SK-N-SH (cell line): ENCODE results near the gene IDUA. TPM values are rescaled to one million over a fixed set of nuclear protein-coding genes. Genes with fewer than 3 reads are reported as not detected.

Experiments used
- CTCF ChIA-PET: fragments of 300-600, 350-600 bp; formaldehyde crosslinking; extraction: SDS; loops from one replicate; lab custom pipeline; 2021; lab: Yijun Ruan, JAX
- POLR2A ChIA-PET: fragments of 350-600 bp; sonication (Branson Sonifier 250); formaldehyde crosslinking; extraction: SDS; loops from one replicate; lab custom pipeline; 2020; ENCODE audit warnings: antibody characterized with exemption, inconsistent platforms; lab: Yijun Ruan, JAX
- DNase-seq: peaks from one replicate; pipeline ENCODE4 v3.0.0; 2012
- H2AFZ ChIP-seq: fragments of 200-600 bp; sonication (generic); 2 replicates; pipeline ENCODE4 v1.8.1; 2016; ENCODE audit warnings: antibody characterized with exemption, mild to moderate bottlenecking, low read depth
- H3F3A ChIP-seq: fragments of 200-600 bp; sonication (generic); replicated peaks from 2 replicates; pipeline ENCODE3; 2016; ENCODE audit warnings: antibody characterized with exemption, mild to moderate bottlenecking; ENCODE audit not compliant: insufficient read depth
- H3K27ac ChIP-seq, 2 experiments: fragments of 200-500 bp in 1 of 2; fragments of 200-600 bp in 1 of 2; sonication (Bioruptor generic) in 1 of 2; sonication (generic), shearing (Covaris generic) in 1 of 2; 2 replicates each; pipeline versions ENCODE4 v1.5.1 to v1.6.1; 2014 to 2016; ENCODE audit warnings: low read depth in 2 of 2, inconsistent platforms in 1 of 2, low read length in 1 of 2, mild to moderate bottlenecking in 1 of 2, mixed read lengths in 1 of 2
- H3K27me3 ChIP-seq: fragments of 200-600 bp; sonication (generic), shearing (Covaris generic); 2 replicates; pipeline ENCODE4 v1.6.1; 2016; ENCODE audit warnings: mixed run types; ENCODE audit not compliant: insufficient read depth
- H3K36me3 ChIP-seq, 2 experiments: fragments of 200-500 bp in 1 of 2; fragments of 200-600 bp in 1 of 2; sonication (Bioruptor generic) in 1 of 2; sonication (generic) in 1 of 2; replicated peaks in 1 of 2; 2 replicates each; pipeline versions ENCODE3 to v1.5.1; 2014 to 2016; ENCODE audit warnings: low read length in 1 of 2, mild to moderate bottlenecking in 1 of 2; ENCODE audit not compliant: insufficient read depth in 2 of 2, control insufficient read depth in 1 of 2
- H3K4me1 ChIP-seq, 2 experiments: fragments of 200-500 bp in 1 of 2; fragments of 200-600 bp in 1 of 2; sonication (Bioruptor generic) in 1 of 2; sonication (generic), shearing (Covaris generic) in 1 of 2; 2 replicates each; pipeline versions ENCODE4 v1.5.1 to v1.6.1; 2014 to 2016; ENCODE audit warnings: low read depth in 1 of 2, low read length in 1 of 2, mixed run types in 1 of 2; ENCODE audit not compliant: insufficient read depth in 2 of 2, control insufficient read depth in 1 of 2
- H3K4me2 ChIP-seq: fragments of 200-600 bp; sonication (generic), shearing (Covaris generic); 2 replicates; pipeline ENCODE4 v1.6.1; 2017; ENCODE audit warnings: mixed run types
- H3K4me3 ChIP-seq, 2 experiments: fragments of 200-500 bp in 1 of 2; fragments of 200-600 bp in 1 of 2; sonication (Bioruptor generic) in 1 of 2; sonication (generic), shearing (Covaris generic) in 1 of 2; 2 replicates each; pipeline versions ENCODE4 v1.5.1 to v1.8.1; 2014 to 2016; ENCODE audit warnings: low read depth in 2 of 2, inconsistent platforms in 1 of 2, low read length in 1 of 2, mild to moderate bottlenecking in 1 of 2, mixed read lengths in 1 of 2, moderate library complexity in 1 of 2
- H3K79me2 ChIP-seq: fragments of 200-600 bp; sonication (generic); 2 replicates; pipeline ENCODE4 v1.8.1; 2017; ENCODE audit warnings: mild to moderate bottlenecking; ENCODE audit not compliant: insufficient read depth
- H3K9ac ChIP-seq: fragments of 200-600 bp; sonication (generic); 2 replicates; pipeline ENCODE4 v1.6.1; 2017; ENCODE audit warnings: mixed run types
- H3K9me2 ChIP-seq: fragments of 200-600 bp; sonication (generic); 2 replicates; pipeline ENCODE4 v1.6.1; 2017; ENCODE audit warnings: mixed run types
- H3K9me3 ChIP-seq: fragments of 200-600 bp; sonication (generic); 2 replicates; pipeline ENCODE4 v1.6.1; 2017; ENCODE audit warnings: mixed run types, mild to moderate bottlenecking, moderate library complexity
- H4K20me1 ChIP-seq: fragments of 200-600 bp; sonication (generic); 2 replicates; pipeline ENCODE4 v1.6.1; 2017; ENCODE audit warnings: mild to moderate bottlenecking, mixed run types; ENCODE audit not compliant: insufficient read depth
- CHD2 ChIP-seq: fragments of 150-350 bp; IDR thresholded peaks from 2 replicates; pipeline ENCODE4 v1.6.1; 2018; ENCODE audit warnings: low read length; ENCODE audit not compliant: partially characterized antibody
- EP300 ChIP-seq, 2 experiments: IDR thresholded peaks; 2 replicates each; pipeline versions ENCODE4 v1.4.0 to v1.6.1; 2012; ENCODE audit warnings: borderline replicate concordance in 1 of 2, low read depth in 1 of 2, low read length in 1 of 2
- EZH2phosphoT487 ChIP-seq: fragments of 200-600 bp; sonication (generic); IDR thresholded peaks from 2 replicates; pipeline ENCODE4 v1.6.1; 2017; ENCODE audit warnings: low read depth, mixed run types, mild to moderate bottlenecking, antibody characterized with exemption, moderate library complexity, borderline replicate concordance
- FOSL2 ChIP-seq: IDR thresholded peaks from 2 replicates; pipeline ENCODE4 v1.4.0; 2012; ENCODE audit warnings: low read depth, mild to moderate bottlenecking, moderate library complexity, borderline replicate concordance
- GATA2 ChIP-seq: sonication (generic); formaldehyde crosslinking; IDR thresholded peaks from 2 replicates; pipeline ENCODE4 v1.5.0; 2020; ENCODE audit warnings: mild to moderate bottlenecking, missing genetic modification reagents
- JUND ChIP-seq: IDR thresholded peaks from 2 replicates; pipeline ENCODE4 v1.4.0; 2012
- MXI1 ChIP-seq: IDR thresholded peaks from 2 replicates; pipeline ENCODE4 v1.6.1; 2012; ENCODE audit warnings: mild to moderate bottlenecking, low read depth, low read length, improper control_type of control experiment
- NFIC ChIP-seq: IDR thresholded peaks from 2 replicates; pipeline ENCODE4 v1.4.0; 2012; ENCODE audit warnings: borderline replicate concordance
- POLR2AphosphoS5 ChIP-seq: IDR thresholded peaks from 2 replicates; pipeline ENCODE4 v1.6.1; 2012; ENCODE audit warnings: low read depth, low read length
- RAD21 ChIP-seq: IDR thresholded peaks from 2 replicates; pipeline ENCODE4 v1.6.1; 2012; ENCODE audit warnings: mild to moderate bottlenecking, low read length
- RCOR1 ChIP-seq: fragments of 150-350 bp; IDR thresholded peaks from 2 replicates; pipeline ENCODE4 v1.6.1; 2017; ENCODE audit warnings: antibody characterized with exemption, low read length
- REST ChIP-seq: IDR thresholded peaks from 2 replicates; pipeline ENCODE4 v1.6.1; 2012; ENCODE audit warnings: mild to moderate bottlenecking, low read depth, low read length, moderate library complexity
- RFX5 ChIP-seq: IDR thresholded peaks from 2 replicates; pipeline ENCODE4 v1.6.1; 2012; ENCODE audit warnings: mild to moderate bottlenecking, improper control_type of control experiment, low read length
- RXRA ChIP-seq: IDR thresholded peaks from 2 replicates; pipeline ENCODE4 v1.4.0; 2012; ENCODE audit warnings: low read depth, mild to moderate bottlenecking, borderline replicate concordance
- SIN3A ChIP-seq: IDR thresholded peaks from 2 replicates; pipeline ENCODE4 v1.6.1; 2012; ENCODE audit warnings: low read depth, mild to moderate bottlenecking, low read length, moderate library complexity, borderline replicate concordance
- TAF1 ChIP-seq: IDR thresholded peaks from 2 replicates; pipeline ENCODE4 v1.6.1; 2012; ENCODE audit warnings: low read depth, mild to moderate bottlenecking, low read length, moderate library complexity, borderline replicate concordance
- TCF12 ChIP-seq: IDR thresholded peaks from 2 replicates; pipeline ENCODE4 v1.4.0; 2012
- WGBS: methylation state at CpG from one replicate; pipeline ENCODE4 v1.1.6; 2017; ENCODE audit warnings: low lambda C conversion rate; 5-methylcytosine and 5-hydroxymethylcytosine counted together
- polyA plus RNA-seq, 3 experiments: library from polyadenylated mRNA; depleted of rRNA; stranded (reverse); fragments of >200 nt; gene quantifications; 2 replicates each; pipeline ENCODE4 v1.2.3, GENCODE V29; 2012

The IDUA gene
- polyA plus RNA-seq, 1 of the 3 experiments (the other 2 are of a cell fraction), result 24.4 TPM

- Histone ChIP-seq H3K27ac (peak overlapping the region in 1 of 2 experiments; percentile 80; a peak in 2 of 4 replicates), H3K4me2 (peak overlapping the region; percentile 69), H3K9me2 (no peaks in the 10 kb centered on the region), H3K27me3 (peaks cover 9% of the 10 kb centered on the region; the same call in 1 of the 2 replicates), H3K9ac (no peak overlapping the region), H3K4me1 (peaks cover 3 to 34% of the 10 kb centered on the region in 2 experiments; a peak in 3 of 4 replicates), H3K36me3 (no peaks in the 10 kb centered on the region), H4K20me1 (no peaks in the 10 kb centered on the region), H2AFZ (no peak overlapping the region), H3K9me3 (no peaks in the 10 kb centered on the region), H3F3A (peaks cover 20% of the 10 kb centered on the region), H3K4me3 (no peak overlapping the region), H3K79me2 (no peaks in the 10 kb centered on the region)
- TF ChIP-seq TCF12, result no peak
- no peak for TF ChIP-seq TAF1
- no peak for TF ChIP-seq GATA2 (CRISPR knock-in tag)
- TF ChIP-seq RFX5, result no peak
- TF ChIP-seq RAD21, result no peak
- no peak for TF ChIP-seq POLR2AphosphoS5
- TF ChIP-seq RCOR1, result no peak
- TF ChIP-seq EP300 (IDR thresholded peaks at IDR 0.05; ENCODE audit: borderline replicate concordance in 1 of 2, low read depth in 1 of 2, low read length in 1 of 2), result no peak
- no peak for TF ChIP-seq FOSL2
- no peak for TF ChIP-seq CHD2
- no peak for TF ChIP-seq EZH2phosphoT487
- TF ChIP-seq RXRA, result no peak
- TF ChIP-seq JUND, result no peak
- no peak for TF ChIP-seq REST
- no peak for TF ChIP-seq NFIC
- no peak for TF ChIP-seq SIN3A
- TF ChIP-seq MXI1, result no peak
- ChIA-PET POLR2A (no interaction called here), CTCF (interaction anchor here (0.5 kb wide), 1 partner anchor 115 kb away, joined by 4 read pairs; no protein-coding TSS in a partner anchor)
- WGBS, result 54% methylated on average over 7 of the region's 7 CpGs
- no peak for DNase-seq
These were observed 56.3 kb downstream of the IDUA start for GRCh38 chr4:1043162-1043561.
